ENCODE measurements around the gene PBX1. TPM values are rescaled to one million over a fixed set of nuclear protein-coding genes. Genes with fewer than 3 reads are reported as not detected.

Gene PBX1
- polyA plus RNA-seq, 1 donor (not counting 4 experiments of a cell fraction or from before 2014, with no cell fraction given), result 2.2 TPM

GRCh38 chr1:164511001-164511705 is 47.8 kb upstream of the PBX1 start:
- Histone ChIP-seq H2AFZ (ENCODE audit: control insufficient read depth, low read length) (no peak overlapping the region), H3K27me3 (ENCODE audit: control insufficient read depth, extremely low read depth, insufficient read depth, low read length) (no peaks in the 10 kb centered on the region), H3K4me2 (ENCODE audit: control insufficient read depth, extremely low read depth, insufficient read depth, low read depth, low read length) (no peak overlapping the region), H3K9ac (ENCODE audit: control insufficient read depth, extremely low read depth, insufficient read depth, low read length) (no peak overlapping the region), H3K4me1 (ENCODE audit: control insufficient read depth, extremely low read depth, insufficient read depth, low read length) (no peaks in the 10 kb centered on the region), H3K9me1 (ENCODE audit: control insufficient read depth, extremely low read depth, insufficient read depth, low read length) (no peaks in the 10 kb centered on the region), H3K27ac (ENCODE audit: control insufficient read depth, insufficient read depth, low read length) (no peak overlapping the region), H3K4me3 (ENCODE audit: control insufficient read depth in 2 of 3, extremely low read depth in 1 of 3, insufficient read depth in 2 of 3, low read depth in 1 of 3, low read length in 3 of 3) (no peak overlapping the region), H3K9me3 (ENCODE audit: control insufficient read depth, low read depth, low read length) (no peaks in the 10 kb centered on the region), H4K20me1 (ENCODE audit: control insufficient read depth, extremely low read depth, insufficient read depth, low read length) (no peaks in the 10 kb centered on the region), H3K36me3 (ENCODE audit: control insufficient read depth in 2 of 2, extremely low read depth in 1 of 2, insufficient read depth in 2 of 2, low read length in 2 of 2) (no peaks in the 10 kb centered on the region), H3K79me2 (ENCODE audit: control insufficient read depth, insufficient read depth, low read length) (no peaks in the 10 kb centered on the region)
- FAIRE-seq (no peak), DNase-seq (ENCODE audit: low read depth, low spot score) (no peak)
- TF ChIP-seq EZH2 (IDR thresholded peaks at IDR 0.05; ENCODE audit: low read length), result no peak
- no peak for TF ChIP-seq CTCF (optimal IDR thresholded peaks at IDR 0.05 in 1 of 3, IDR thresholded peaks at IDR 0.05 in 1 of 3, conservative IDR thresholded peaks at IDR 0.05 in 1 of 3; ENCODE audit: extremely low read depth in 1 of 3, insufficient read depth in 2 of 3, low read length in 3 of 3)
- dilution Hi-C loops (cut with MboI; ENCODE audit: extremely low pct_ligation_motif_present, low sequenced_read_pairs), result no loop called here

- Histone ChIP-seq H3K4me2 (ENCODE audit: control insufficient read depth, extremely low read depth, insufficient read depth, low read depth, low read length) (no peak overlapping the region), H2AFZ (ENCODE audit: control insufficient read depth, low read length) (no peak overlapping the region), H3K36me3 (ENCODE audit: control insufficient read depth in 2 of 2, extremely low read depth in 1 of 2, insufficient read depth in 2 of 2, low read length in 2 of 2) (no peaks in the 10 kb centered on the region), H3K27me3 (ENCODE audit: control insufficient read depth, extremely low read depth, insufficient read depth, low read length) (no peaks in the 10 kb centered on the region), H3K4me3 (ENCODE audit: control insufficient read depth in 2 of 3, extremely low read depth in 1 of 3, insufficient read depth in 2 of 3, low read depth in 1 of 3, low read length in 3 of 3) (no peak overlapping the region), H4K20me1 (ENCODE audit: control insufficient read depth, extremely low read depth, insufficient read depth, low read length) (no peaks in the 10 kb centered on the region), H3K9me3 (ENCODE audit: control insufficient read depth, low read depth, low read length) (no peaks in the 10 kb centered on the region), H3K9ac (ENCODE audit: control insufficient read depth, extremely low read depth, insufficient read depth, low read length) (no peak overlapping the region), H3K79me2 (ENCODE audit: control insufficient read depth, insufficient read depth, low read length) (no peaks in the 10 kb centered on the region), H3K4me1 (ENCODE audit: control insufficient read depth, extremely low read depth, insufficient read depth, low read length) (no peaks in the 10 kb centered on the region), H3K9me1 (ENCODE audit: control insufficient read depth, extremely low read depth, insufficient read depth, low read length) (no peaks in the 10 kb centered on the region), H3K27ac (ENCODE audit: control insufficient read depth, insufficient read depth, low read length) (no peak overlapping the region)
- dilution Hi-C loops (cut with MboI; ENCODE audit: extremely low pct_ligation_motif_present, low sequenced_read_pairs), result no loop called here
- FAIRE-seq (no peak), DNase-seq (ENCODE audit: low read depth, low spot score) (no peak)
- TF ChIP-seq CTCF (optimal IDR thresholded peaks at IDR 0.05 in 1 of 3, IDR thresholded peaks at IDR 0.05 in 1 of 3, conservative IDR thresholded peaks at IDR 0.05 in 1 of 3; ENCODE audit: extremely low read depth in 1 of 3, insufficient read depth in 2 of 3, low read length in 3 of 3) (no peak), EZH2 (IDR thresholded peaks at IDR 0.05; ENCODE audit: low read length) (no peak)
These were observed 43.8 kb upstream of the PBX1 start for GRCh38 chr1:164515231-164515630.
